Activated T-helper 2 cell treated with anti-CD3 and anti-CD28 coated beads, Interferon-gamma antibody, Interleukin-2, Interleukin-4, amounts not matched to agents 10 μg/mL and 5 μg/mL and 100 μg/mL, durations not matched to agents 14 hours and 24 hours and 36 hours (primary cell): ENCODE data around the gene LBX2. TPM values are rescaled to one million over a fixed set of nuclear protein-coding genes. Genes with fewer than 3 reads are reported as not detected.
"Not testable (repeated sequence)": the region's sequence is repeated elsewhere in the genome, so short reads cannot be mapped to it uniquely, and the experiment has no call there.

ENCODE experiments used
- DNase-seq: peaks from one replicate; pipeline ENCODE4 v3.0.0; 2021; ENCODE audit warnings: low spot score
- H3K27ac Mint-ChIP-seq: one replicate; pipeline ENCODE4 v1.8.0; 2021; ENCODE audit warnings: mixed read lengths
- H3K27me3 Mint-ChIP-seq: one replicate; pipeline ENCODE4 v1.8.0; 2021; ENCODE audit warnings: low read depth, mixed read lengths
- H3K36me3 Mint-ChIP-seq: one replicate; pipeline ENCODE4 v1.8.0; 2021; ENCODE audit warnings: low read depth, mixed read lengths
- H3K4me1 Mint-ChIP-seq: one replicate; pipeline ENCODE4 v1.8.0; 2021; ENCODE audit warnings: low read depth, mixed read lengths
- H3K4me3 Mint-ChIP-seq: one replicate; pipeline ENCODE4 v1.8.0; 2021; ENCODE audit warnings: low read depth, mild to moderate bottlenecking, moderate library complexity, mixed read lengths
- H3K9me3 Mint-ChIP-seq: one replicate; pipeline ENCODE4 v1.8.0; 2021; ENCODE audit warnings: mixed read lengths
- intact Hi-C: fragments of 100-400 bp; cut with micrococcal nuclease; formaldehyde crosslinking; loops from one replicate; pipeline ENCODE4 v1.15.1; 2023
- total RNA-seq: library from RNA; stranded (reverse); gene quantifications from 2 replicates; pipeline ENCODE4 v1.2.3, GENCODE V29; 2022

LBX2 gene
- total RNA-seq, 1 donor from 2014 or later = 1.6 TPM

GRCh38 chr2:74461187-74462053 is 38.0 kb downstream of the LBX2 start:
- Mint-ChIP-seq H3K9me3 (no peaks in the 10 kb centered on the region), H3K4me1 (peaks cover 17% of the 10 kb centered on the region), H3K36me3 (peaks cover 27% of the 10 kb centered on the region), H3K4me3 (no peak overlapping the region), H3K27me3 (no peaks in the 10 kb centered on the region), H3K27ac (no peak overlapping the region)
- DNase-seq = no peak
- intact Hi-C loops = no loop called here

DNA sequence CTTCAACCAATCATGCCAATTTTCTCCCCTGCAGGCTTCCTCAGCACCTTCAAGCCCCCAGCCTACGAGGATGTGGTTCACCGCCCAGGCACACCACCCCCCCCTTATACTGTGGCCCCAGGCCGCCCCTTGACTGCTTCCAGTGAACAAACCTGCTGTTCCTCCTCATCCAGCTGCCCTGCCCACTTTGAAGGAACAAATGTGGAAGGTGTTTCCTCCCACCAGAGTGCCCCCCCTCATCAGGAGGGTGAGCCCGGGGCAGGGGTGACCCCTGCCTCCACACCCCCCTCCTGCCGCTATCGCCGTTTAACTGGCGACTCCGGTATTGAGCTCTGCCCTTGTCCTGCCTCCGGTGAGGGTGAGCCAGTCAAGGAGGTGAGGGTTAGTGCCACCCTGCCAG is 39.2 kb downstream of the LBX2 start:
- DNase-seq, H3K9me3 Mint-ChIP-seq, intact Hi-C loops, H3K27me3 Mint-ChIP-seq: not testable (repeated sequence)
- H3K27ac Mint-ChIP-seq = peak overlapping the region; percentile 23
- peak overlapping the region; percentile 99 for H3K4me3 Mint-ChIP-seq
- H3K4me1 Mint-ChIP-seq = peaks cover 29% of the 10 kb centered on the region
- peaks cover 37% of the 10 kb centered on the region for H3K36me3 Mint-ChIP-seq

DNA sequence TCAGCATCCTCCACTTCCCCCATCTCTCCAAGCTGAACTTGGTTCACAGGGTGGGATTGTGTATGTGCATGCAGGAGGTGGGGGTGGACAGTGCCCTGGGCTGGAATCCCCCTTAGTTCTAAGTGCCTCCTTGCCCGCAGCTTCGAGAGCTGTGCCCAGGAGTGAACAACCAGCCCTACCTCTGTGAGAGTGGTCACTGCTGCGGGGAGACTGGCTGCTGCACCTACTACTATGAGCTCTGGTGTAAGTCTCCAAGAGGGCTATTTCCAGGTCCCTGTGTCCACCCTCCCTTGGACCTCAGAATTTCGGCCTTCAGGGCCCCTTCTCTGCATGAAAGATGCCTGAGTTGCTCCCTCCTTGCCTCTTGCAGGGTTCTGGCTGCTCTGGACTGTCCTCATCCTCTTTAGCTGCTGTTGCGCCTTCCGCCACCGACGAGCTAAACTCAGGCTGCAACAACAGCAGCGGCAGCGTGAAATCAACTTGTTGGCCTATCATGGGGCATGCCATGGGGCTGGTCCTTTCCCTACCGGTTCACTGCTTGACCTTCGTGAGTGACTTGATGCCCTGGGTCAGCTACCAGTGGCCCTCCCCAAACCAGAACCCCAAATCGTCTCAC is 39.8 kb downstream of the LBX2 start:
- peaks cover 41% of the 10 kb centered on the region for H3K36me3 Mint-ChIP-seq
- not testable (repeated sequence) for DNase-seq, H3K9me3 Mint-ChIP-seq, H3K27me3 Mint-ChIP-seq
- H3K27ac Mint-ChIP-seq = peak overlapping the region; percentile 99
- intact Hi-C loops = loop anchor here (5.0 to 10.0 kb wide), 3 partner anchors 262 to 1225 kb away; partner anchors contain the start of genes CCT7, HK2, MTHFD2 and PRADC1
- H3K4me1 Mint-ChIP-seq = peaks cover 34% of the 10 kb centered on the region
- H3K4me3 Mint-ChIP-seq = peak overlapping the region; percentile 99

DNA sequence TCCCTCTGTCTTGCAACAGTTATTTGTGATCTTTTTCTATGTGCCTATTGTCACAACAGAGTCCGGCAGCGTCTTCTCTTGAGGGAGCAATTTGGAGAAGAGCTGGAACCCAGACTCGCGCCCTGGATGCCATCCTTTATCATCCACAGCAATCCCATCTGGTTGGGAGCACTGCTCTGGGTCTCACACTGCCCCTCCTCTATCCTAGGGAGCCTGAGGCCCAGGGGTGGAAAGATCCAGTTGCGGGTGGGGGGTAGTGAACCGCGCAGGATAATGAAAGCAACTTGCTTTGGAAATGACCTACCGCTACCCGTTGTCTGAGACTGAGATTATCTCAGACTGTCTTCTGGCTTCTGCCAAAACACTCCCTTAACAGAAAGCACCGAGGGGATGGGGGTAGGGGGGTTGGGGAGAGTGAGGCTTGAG is 40.5 kb downstream of the LBX2 start:
- intact Hi-C loops = loop anchor here (1.0 to 10.0 kb wide), 6 partner anchors 13 to 1224 kb away; partner anchors contain the start of genes AUP1, CCT7, HK2 and HTRA2
- H3K27me3 Mint-ChIP-seq = no peaks in the 10 kb centered on the region
- H3K4me1 Mint-ChIP-seq = peaks cover 34% of the 10 kb centered on the region
- peak overlapping the region; percentile 99 for H3K4me3 Mint-ChIP-seq
- no peak for DNase-seq
- H3K36me3 Mint-ChIP-seq = peaks cover 41% of the 10 kb centered on the region
- H3K27ac Mint-ChIP-seq = peak overlapping the region; percentile 99
- H3K9me3 Mint-ChIP-seq = no peaks in the 10 kb centered on the region

- peak; percentile 100 for DNase-seq
- Mint-ChIP-seq H3K36me3 (peaks cover 41% of the 10 kb centered on the region), H3K27me3 (no peaks in the 10 kb centered on the region), H3K4me3 (peak within 1 kb of the TSS; percentile 99), H3K9me3 (no peaks in the 10 kb centered on the region), H3K4me1 (peaks cover 33% of the 10 kb centered on the region), H3K27ac (peak within 1 kb of the TSS; percentile 99)
- intact Hi-C loops = loop anchor here (1.0 to 10.0 kb wide), 6 partner anchors 14 to 1224 kb away; partner anchors contain the start of genes AUP1, CCT7, HK2 and HTRA2
Measured at GRCh38 chr2:74458132-74458937, 41.1 kb downstream of the LBX2 start, which contains the start of gene WBP1. WBP1 (plus strand) TSS chr2:74458438; CDS start chr2:74458603, 165 bp downstream.

- H3K4me1 Mint-ChIP-seq = peaks cover 37% of the 10 kb centered on the region
- peaks cover 34% of the 10 kb centered on the region for H3K36me3 Mint-ChIP-seq
- H3K9me3 Mint-ChIP-seq = no peaks in the 10 kb centered on the region
Measured at GRCh38 chr2:74457549-74458131, 41.8 kb downstream of the LBX2 start.

DNA sequence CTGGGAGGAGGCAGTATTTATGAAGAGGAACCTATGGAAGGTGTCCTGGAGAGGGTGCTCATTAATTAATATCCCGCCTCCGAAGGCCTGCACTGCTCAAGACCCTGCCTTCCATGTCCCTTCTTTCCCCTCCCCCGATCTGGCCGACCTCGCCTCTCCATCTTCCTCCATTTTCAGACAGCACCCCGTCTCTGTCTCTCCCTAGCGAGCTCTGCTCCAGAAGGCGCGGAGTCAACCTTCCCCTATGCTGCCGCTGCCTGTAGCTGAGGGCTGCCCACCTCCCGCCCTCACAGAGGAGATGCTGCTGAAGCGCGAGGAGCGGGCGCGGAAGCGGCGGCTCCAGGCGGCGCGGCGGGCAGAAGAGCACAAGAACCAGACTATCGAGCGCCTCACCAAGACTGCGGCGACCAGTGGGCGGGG is 42.3 kb downstream of the LBX2 start:
- Mint-ChIP-seq H3K27ac (peak overlapping the region; percentile 95), H3K36me3 (peaks cover 32% of the 10 kb centered on the region), H3K4me3 (peak overlapping the region; percentile 99), H3K27me3 (no peaks in the 10 kb centered on the region), H3K4me1 (peaks cover 40% of the 10 kb centered on the region), H3K9me3 (no peaks in the 10 kb centered on the region)
- intact Hi-C loops = loop anchor here (1.0 to 10.0 kb wide), 4 partner anchors 8 to 1222 kb away; partner anchors contain the start of genes CCT7, HK2, MOGS and MTHFD2
- no peak for DNase-seq

More at GRCh38 chr2:74457549-74458131, 41.8 kb downstream of the LBX2 start:
- peak; percentile 80 for DNase-seq
- Mint-ChIP-seq H3K4me3 (peak overlapping the region; percentile 99), H3K27me3 (no peaks in the 10 kb centered on the region), H3K27ac (peak overlapping the region; percentile 99)
- intact Hi-C loops = loop anchor here (1.0 to 10.0 kb wide), 7 partner anchors 8 to 1223 kb away; partner anchors contain the start of genes AUP1, CCT7, HK2 and HTRA2

GRCh38 chr2:74454654-74455511 is 44.5 kb downstream of the LBX2 start, which contains the start of gene INO80B:
INO80B (plus strand) TSS chr2:74455087; CDS start chr2:74455117, 30 bp downstream.
- peaks cover 40% of the 10 kb centered on the region for H3K4me1 Mint-ChIP-seq
- H3K4me3 Mint-ChIP-seq = peak within 1 kb of the TSS; percentile 99
- H3K27ac Mint-ChIP-seq = peak within 1 kb of the TSS; percentile 95
- H3K36me3 Mint-ChIP-seq = peaks cover 22% of the 10 kb centered on the region
- no peaks in the 10 kb centered on the region for H3K9me3 Mint-ChIP-seq
- peak; percentile 98 for DNase-seq
- peaks cover 1% of the 10 kb centered on the region for H3K27me3 Mint-ChIP-seq
- intact Hi-C loops = loop anchor here (1.0 to 10.0 kb wide), 7 partner anchors 28 to 1220 kb away; partner anchors contain the start of genes AUP1, C2orf81, CCT7 and HK2

DNA sequence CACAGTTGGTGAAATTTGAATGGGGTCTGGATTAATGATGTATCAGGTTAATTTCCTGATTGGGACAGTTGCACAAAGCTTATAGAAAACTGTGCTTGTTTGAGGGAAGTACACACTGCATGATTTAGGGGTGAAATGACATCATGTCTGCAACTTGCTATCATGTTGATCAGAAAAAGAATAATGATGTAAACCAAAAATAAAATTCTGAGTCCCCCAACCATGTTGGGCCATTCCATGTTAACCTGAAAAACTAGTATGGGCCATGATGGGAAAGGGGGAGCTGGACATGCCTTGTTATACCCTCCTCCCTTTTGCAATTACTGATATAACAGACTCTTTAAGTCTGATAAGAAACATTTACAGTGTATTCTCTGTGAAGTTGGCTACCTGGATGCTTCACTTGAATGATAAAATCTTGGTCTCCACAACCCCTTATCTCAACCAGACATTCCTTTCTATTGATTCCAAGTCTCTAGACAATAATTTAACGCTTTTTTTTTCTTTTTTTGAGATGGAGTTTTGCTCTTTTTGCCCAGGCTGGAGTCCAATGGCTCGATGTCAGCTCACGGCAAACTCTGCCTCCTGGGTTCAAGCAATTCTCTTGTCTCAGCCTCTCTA is 48.7 kb downstream of the LBX2 start:
- Mint-ChIP-seq H3K27ac (no peak overlapping the region), H3K9me3 (no peaks in the 10 kb centered on the region), H3K27me3 (peaks cover 10% of the 10 kb centered on the region), H3K36me3 (peaks cover 7% of the 10 kb centered on the region), H3K4me3 (no peak overlapping the region), H3K4me1 (peaks cover 24% of the 10 kb centered on the region)
- DNase-seq = no peak
- intact Hi-C loops = loop anchor here (10.0 kb wide), 2 partner anchors 384 to 1216 kb away; partner anchors contain the start of genes CCT7, HK2 and PRADC1

DNA sequence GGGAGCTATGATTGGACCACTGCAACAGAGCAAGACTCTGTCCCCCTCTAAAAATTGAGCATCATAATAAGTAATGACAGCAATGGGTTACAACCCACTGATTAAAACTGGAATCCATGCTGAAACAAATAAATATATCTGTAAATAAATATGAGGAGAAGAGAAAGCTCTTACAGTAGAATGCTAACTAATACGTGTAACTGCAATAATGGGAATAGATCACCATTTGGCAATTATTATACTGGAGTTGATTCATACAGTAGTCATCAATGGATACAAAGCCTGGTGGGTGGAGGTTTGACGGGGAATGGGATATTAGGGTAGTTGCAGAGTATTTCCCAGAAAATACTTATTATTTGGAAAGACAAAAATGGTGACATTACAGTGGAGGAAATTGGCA is 50.6 kb downstream of the LBX2 start:
- Mint-ChIP-seq H3K9me3 (no peaks in the 10 kb centered on the region), H3K4me1 (peaks cover 10% of the 10 kb centered on the region), H3K4me3 (no peak overlapping the region), H3K36me3 (no peaks in the 10 kb centered on the region), H3K27me3 (peaks cover 24% of the 10 kb centered on the region), H3K27ac (no peak overlapping the region)
- no peak for DNase-seq
- intact Hi-C loops = no loop called here
